ENCODE measurements around the gene DYNC1I2.

The DYNC1I2 gene

DNA sequence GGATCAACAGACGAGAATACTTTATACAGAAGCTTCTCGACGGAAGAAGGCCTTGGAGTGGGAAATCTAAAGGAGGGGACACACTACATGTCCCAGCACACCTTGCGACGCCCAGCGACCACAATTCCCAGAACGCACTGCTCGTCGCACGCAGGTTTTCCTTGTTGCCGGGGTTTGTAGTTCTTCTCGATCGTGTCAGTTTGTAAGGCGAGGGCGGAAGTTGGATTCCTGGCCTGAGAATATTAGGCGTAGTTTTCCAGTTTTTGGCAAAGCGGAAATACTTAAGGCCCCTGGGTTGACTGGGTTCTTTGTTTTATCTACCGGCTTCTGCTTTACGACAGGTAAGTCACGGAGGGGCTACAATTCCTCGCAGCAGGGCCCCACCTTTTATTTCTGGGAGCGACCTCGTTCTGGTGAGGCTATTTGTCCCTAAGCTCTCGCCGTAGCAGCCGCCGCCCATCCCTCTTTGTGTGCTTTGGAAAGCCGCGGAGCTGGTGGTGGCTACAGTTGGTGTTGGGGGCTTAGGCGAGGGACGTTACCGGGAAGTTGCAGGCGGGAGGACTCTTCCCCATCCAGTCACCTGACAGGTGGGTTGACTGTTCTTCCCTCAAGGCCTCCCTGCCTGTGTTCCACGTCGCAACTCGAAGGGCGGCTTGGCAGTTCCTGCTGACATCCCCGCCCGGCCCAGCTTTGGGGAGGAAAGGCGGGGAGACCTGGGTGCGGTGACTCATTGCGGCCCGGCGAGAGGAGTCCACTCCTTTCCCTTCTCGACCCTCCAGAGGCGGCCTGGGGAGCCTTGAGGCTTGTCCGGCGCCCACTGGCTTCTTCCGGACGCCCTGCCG, at the start of gene DYNC1I2:
DYNC1I2 (plus strand) TSS at position 183 of the 842 bp plus-strand sequence. CDS start 2,687 bp downstream, outside the sequence.
- DNase-seq (ENCODE audit: low read depth) = peak; percentile 96
- TF ChIP-seq, protein P1, sequence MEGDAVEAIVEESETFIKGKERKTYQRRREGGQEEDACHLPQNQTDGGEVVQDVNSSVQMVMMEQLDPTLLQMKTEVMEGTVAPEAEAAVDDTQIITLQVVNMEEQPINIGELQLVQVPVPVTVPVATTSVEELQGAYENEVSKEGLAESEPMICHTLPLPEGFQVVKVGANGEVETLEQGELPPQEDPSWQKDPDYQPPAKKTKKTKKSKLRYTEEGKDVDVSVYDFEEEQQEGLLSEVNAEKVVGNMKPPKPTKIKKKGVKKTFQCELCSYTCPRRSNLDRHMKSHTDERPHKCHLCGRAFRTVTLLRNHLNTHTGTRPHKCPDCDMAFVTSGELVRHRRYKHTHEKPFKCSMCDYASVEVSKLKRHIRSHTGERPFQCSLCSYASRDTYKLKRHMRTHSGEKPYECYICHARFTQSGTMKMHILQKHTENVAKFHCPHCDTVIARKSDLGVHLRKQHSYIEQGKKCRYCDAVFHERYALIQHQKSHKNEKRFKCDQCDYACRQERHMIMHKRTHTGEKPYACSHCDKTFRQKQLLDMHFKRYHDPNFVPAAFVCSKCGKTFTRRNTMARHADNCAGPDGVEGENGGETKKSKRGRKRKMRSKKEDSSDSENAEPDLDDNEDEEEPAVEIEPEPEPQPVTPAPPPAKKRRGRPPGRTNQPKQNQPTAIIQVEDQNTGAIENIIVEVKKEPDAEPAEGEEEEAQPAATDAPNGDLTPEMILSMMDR (conservative IDR thresholded peaks at IDR 0.05; ENCODE audit: control insufficient read depth, insufficient read depth, low read depth, low read length) = no peak

DNA sequence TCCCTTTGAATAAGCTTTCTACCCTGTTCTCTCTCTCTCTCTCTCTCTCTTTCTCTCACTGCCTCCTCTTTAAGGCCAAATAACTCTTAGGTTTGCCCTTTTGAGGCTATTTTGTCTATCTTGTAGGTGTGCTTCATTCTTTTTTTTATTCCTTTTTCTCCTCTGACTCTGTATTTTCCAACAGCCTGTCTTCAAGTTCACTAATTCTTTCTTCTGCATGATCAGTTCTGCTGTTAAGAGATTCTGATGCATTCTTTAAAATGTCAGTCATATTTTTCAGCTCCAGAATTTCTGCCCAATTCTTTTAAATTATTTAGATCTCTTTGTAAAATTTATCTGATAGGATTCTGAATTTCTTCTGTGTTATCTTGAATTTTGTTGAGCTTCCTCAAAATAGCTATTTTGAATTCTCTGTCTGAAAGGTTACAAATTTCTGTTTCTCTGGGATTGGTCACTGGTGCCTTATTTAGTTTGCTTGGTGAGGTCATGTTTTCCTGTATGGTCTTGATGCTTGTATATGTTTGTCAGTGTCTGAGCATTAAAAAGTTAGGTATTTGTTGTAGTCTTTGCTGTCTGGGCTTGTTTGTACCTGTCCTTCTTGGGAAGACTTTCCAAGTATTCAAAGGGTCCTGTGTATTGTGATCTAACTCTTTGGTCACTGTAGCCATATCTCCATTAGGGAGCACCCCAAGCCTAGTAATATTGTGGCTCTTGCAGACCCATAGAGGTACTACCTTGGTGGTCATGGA, 35.4 kb upstream of the DYNC1I2 start:
- DNase-seq (ENCODE audit: low read depth) = no peak
- no peak overlapping the region for H3K4me3 ChIP-seq (ENCODE audit: control insufficient read depth, low read depth, low read length)
- TF ChIP-seq, protein P1 (conservative IDR thresholded peaks at IDR 0.05; ENCODE audit: control insufficient read depth, insufficient read depth, low read depth, low read length) = no peak

More for the DNA sequence above, at the start of gene DYNC1I2:
- H3K4me3 ChIP-seq (ENCODE audit: control insufficient read depth, low read depth, low read length) = peak within 1 kb of the TSS; percentile 97

DNA sequence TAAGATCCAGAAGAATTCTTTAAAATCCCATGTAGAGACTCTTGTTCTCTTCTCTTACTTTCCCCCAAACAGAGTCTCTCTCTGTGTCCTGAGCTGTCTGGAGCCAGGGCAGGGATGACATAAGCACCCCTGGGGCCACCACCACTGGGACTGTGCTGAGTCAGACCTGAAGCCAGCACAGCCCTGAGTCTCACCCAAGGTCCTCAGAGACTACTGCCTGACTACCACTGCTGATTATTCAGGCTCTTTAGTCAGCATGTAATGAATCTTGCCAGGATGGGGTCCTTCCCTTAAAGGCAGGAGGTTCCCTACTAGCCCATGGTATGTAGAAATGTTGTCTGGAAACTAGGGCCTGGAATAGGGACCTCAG, 34.9 kb upstream of the DYNC1I2 start:
- peak; percentile 72 for DNase-seq (ENCODE audit: low read depth)
- TF ChIP-seq, protein P1 (conservative IDR thresholded peaks at IDR 0.05; ENCODE audit: control insufficient read depth, insufficient read depth, low read depth, low read length) = no peak
- no peak overlapping the region for H3K4me3 ChIP-seq (ENCODE audit: control insufficient read depth, low read depth, low read length)

DNA sequence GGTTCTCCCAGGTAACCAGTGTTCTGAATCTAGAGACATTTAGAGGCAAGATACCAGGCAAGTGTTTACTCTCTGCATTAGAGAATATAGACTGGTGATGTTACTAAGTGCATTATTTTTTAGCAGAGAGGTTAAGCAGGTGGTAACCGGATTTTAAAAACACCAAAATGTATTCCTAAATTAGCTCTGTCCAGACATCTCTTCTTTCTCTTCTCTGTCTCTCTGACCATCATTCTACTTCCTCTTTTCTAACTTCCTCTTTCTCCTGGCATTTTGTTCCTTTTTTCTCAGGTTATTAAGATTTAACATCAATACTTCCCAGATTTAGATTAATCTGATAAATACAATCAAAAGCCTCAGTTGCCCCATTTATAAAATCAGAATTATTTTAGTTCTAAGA, 31.7 kb upstream of the DYNC1I2 start:
- TF ChIP-seq, protein P1 (conservative IDR thresholded peaks at IDR 0.05; ENCODE audit: control insufficient read depth, insufficient read depth, low read depth, low read length) = no peak
- no peak for DNase-seq (ENCODE audit: low read depth)

DNA sequence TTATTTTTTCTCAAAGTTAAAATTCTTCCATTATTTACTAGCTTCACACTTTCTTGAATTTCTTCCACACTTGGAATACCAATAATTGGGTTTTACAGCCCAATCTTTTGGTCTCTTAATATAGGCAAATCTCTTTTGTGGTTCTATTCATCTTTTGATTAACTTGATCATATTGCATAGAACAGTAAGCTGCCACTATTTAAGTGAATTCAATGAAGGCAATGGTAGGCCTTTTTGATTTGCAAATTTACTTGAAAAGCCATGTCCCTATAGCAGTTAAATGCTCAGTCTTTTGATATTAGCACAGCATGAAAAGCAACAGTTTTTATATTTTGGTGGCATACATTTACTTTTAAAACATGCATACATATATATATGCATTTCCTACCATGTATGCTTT, 20.2 kb upstream of the DYNC1I2 start:
- DNase-seq (ENCODE audit: low read depth) = no peak
- no peak overlapping the region for H3K4me3 ChIP-seq (ENCODE audit: control insufficient read depth, low read depth, low read length)
- TF ChIP-seq, protein P1 (conservative IDR thresholded peaks at IDR 0.05; ENCODE audit: control insufficient read depth, insufficient read depth, low read depth, low read length) = no peak

More for the DNA sequence above, 31.7 kb upstream of the DYNC1I2 start:
- H3K4me3 ChIP-seq (ENCODE audit: control insufficient read depth, low read depth, low read length) = no peak overlapping the region

DNA sequence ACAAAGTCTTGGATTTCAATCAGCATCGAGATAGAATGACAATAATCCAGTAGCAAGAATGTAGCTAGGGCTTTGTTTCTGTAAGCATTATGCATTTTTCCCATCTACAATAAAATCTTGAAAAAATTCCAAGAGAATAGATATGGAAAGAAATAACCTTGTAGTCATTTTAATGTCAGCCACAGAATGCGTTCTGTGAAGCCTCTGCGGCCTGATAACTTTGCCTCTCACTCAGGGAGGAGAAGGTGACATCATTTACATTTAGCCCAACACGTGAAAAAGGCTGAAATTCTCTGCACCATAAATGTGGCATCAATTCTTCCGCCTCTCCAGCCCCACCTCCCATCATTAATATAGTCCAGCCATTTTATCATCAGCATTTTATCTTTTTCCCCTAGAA, 19.1 kb upstream of the DYNC1I2 start:
- H3K4me3 ChIP-seq (ENCODE audit: control insufficient read depth, low read depth, low read length) = no peak overlapping the region
- TF ChIP-seq, protein P1 (conservative IDR thresholded peaks at IDR 0.05; ENCODE audit: control insufficient read depth, insufficient read depth, low read depth, low read length) = no peak
- DNase-seq (ENCODE audit: low read depth) = no peak

Measured in fibroblast of mammary gland (primary cell).